Activated CD4-positive, alpha-beta T cell treated with anti-CD3 and anti-CD28 coated beads, Interleukin-10, Interleukin-2, amounts not matched to agents 100 ng/mL and 50 ng/mL, durations not matched to agents 16 hours and 8 hours (primary cell): ENCODE data around the gene CIBAR2.
"Not testable (repeated sequence)": the region's sequence is repeated elsewhere in the genome, so short reads cannot be mapped to it uniquely, and the experiment has no call there.

ENCODE experiments used
- DNase-seq: peaks from one replicate; pipeline ENCODE4 v3.0.0-alpha.2; 2020

Gene CIBAR2

DNA sequence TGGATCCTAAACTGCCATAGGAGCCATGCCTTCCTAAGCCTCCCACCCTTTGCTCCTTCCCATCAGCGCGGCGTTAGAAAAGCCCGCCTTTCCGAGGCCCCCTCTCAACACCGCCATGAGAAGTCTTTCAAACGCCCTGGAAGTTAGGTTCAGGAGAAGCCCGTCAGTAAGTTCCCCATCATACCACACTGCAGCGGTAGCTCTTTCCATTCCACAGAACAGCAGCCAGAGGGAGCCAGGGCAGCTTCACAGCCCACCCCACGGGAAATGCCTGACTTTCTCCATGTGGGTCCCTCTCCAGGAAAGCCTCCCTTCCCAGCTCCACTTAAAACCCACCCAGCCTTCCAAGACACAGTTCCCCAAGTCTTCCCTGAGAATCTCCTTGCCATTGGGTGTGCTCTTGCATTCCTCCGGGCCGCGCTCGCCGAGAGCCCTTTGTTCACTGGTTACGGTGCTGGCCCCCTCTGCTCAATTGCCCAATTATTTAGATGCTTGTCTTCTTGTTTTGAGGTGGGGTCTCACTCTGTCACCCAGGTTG lies 56.0 kb downstream of the CIBAR2 start:
- no peak for DNase-seq

DNA sequence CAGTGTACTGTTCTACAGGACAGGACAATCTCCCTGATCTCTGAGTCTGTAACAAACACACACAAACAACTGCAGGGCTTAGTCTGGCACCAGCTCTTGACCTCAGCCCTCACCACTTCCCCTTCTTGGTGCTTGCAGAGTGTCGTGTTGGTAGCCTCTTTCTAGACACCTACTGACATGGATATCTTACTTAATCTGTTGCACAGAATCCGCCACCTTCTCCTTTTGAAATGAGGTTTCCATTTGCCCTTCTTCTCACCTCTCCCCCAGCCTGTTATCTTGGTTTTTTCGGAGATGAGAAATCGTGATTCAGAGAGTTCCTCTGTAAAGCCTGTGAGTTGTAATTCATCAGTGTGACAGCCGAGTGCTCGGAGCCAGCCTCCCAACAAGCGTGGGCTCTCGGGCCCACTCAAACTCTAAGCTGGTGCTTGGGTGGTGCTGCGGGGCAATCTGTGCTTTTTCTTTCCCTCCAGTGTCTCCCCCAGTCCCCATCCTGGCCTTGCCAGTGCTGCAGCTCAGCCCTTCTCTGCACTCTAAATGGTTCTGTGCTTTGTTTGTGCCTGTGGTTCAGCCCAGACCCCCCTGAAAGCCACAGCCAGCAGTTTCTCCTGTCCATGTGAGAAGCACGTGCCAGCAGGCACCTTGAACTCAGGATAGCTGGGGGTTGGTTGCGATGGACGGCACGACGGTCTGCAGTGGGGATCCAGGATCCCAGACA lies 56.6 kb downstream of the CIBAR2 start:
- peak; percentile 88 for DNase-seq

DNA sequence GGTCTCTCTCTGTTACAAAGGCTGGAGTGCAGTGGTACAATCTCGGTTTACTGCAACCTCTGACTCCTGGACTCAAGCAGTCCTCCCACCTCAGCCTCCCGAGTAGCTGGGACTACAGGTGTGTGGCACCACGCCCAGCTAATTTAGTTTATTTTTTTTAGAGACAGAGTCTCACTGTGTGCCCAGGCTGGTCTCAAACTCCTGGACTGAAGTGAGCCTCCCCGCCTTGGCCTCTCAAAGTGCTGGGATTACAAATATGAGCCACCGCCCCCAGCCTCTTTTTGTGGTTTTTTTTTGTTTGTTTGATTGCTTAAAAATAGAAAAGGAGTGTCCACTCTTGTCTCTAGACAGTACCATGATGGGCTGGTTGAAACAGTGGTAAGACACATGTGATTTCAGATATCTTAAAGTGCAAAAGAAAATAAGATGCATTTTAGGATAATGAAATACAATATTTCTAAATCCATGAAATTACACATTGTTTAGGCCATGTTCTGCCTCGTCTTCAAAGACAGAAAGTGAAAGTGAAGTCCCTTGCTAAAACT lies 57.3 kb downstream of the CIBAR2 start:
- no peak for DNase-seq

DNA sequence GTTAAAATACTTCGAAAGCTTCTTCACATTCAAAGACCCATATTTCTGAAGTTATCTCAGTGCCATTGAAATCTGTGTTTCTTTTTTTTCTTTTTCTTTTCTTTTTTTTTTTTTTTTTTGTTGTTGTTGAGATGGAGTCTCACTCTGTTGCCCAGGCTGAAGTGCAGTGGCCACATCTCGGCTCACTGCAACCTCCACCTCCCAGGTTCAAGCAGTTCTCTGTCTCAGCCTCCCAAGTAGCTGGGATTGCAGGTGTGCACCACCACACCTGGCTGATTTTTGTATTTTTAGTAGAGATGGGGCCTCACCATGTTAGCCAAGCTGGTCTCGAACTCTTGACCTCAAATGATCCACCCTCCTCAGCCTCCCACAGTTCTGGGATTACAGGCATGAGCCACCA lies 58.0 kb downstream of the CIBAR2 start:
- DNase-seq: not testable (repeated sequence)

DNA sequence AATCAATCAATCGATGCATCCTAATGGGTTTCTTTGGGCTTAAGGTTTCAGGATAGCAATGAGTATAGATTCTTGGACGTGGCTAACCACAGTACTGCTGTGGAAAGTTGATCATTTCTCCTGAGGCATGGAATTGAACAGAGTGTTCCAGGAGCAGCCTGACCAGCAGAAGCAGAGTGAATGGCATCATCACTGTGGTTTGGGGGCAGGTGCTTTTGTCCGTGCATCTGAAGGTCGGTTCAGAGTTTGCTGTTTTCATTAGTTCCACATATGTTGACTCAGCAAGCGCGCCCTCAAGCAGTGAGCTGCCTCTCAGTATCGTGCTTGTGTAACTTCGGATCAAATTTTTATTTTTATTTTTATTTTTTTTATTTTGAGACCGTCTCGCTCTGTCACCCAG lies 59.7 kb downstream of the CIBAR2 start:
- DNase-seq: no peak

DNA sequence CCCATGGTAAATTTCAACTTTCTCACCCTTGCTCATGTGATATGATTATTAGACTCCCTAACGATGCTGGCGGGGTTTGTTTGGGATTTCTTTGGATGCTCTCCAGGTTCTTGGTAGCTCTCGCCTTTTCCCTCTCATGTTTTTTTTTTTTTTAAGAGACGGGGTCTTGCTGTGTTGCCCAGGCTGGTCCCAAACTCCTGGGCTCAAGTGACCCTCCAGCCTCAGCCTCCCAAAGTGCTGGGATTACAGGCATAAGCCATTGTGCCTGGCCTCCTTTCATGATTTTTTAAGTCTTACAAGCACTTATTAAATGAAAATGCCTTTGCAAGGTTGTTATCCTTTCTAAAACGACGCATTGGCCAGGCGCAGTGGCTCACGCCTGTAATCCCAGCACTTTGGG lies 60.6 kb downstream of the CIBAR2 start:
- DNase-seq: no peak

DNA sequence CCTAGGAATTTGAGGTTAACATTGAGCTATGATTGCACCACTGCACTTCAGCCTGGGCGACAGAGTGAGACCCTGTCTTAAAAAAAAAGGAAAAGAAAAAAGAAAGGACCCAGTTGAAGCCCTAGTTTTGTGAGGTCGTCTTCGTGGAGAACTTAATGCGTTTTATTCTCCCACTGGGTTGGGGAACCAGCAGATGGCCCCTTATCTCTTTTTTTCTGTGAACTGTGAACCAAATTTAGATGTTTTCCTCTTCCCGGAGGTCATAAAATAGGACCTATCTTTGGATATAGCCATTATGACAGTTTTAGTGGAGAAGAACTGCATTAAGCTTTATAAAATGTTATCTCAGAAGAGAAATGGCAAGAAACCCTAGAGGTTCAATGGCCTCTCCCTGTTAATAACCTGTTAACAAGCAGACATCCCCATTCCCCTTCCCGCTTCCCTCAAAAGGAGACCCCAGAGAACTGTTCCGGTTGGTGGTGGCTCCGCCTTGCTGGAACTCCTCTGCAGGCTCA lies 61.1 kb downstream of the CIBAR2 start:
- no peak for DNase-seq

DNA sequence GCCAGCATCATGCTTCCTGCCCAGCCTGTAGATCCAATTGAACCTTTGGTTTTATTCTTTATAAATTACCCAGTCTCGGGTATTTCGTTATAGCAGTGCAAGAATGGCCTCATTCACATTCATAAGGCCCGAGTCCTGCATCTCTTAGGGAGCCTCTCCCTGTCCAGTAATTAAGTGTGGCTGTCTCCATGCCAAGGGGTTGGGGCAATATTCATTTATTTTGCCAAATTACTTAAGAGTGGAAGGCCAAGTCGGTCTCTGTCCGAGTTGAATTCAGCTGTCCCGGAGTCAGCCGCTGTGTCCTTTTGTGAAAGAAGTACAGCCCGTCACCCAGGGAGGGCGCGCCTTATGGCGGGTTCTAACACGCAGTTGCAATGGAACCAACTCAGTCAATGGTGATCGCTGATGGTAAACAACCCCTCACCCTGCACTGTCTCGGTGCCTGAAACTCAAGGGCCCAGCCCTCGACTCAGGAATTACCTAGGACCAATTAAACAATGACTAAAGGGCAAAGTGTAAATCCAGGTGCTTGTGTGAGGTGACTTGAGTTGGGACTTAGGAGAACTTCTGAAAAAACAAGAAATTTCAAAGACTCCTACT lies 62.5 kb downstream of the CIBAR2 start:
- DNase-seq: no peak

DNA sequence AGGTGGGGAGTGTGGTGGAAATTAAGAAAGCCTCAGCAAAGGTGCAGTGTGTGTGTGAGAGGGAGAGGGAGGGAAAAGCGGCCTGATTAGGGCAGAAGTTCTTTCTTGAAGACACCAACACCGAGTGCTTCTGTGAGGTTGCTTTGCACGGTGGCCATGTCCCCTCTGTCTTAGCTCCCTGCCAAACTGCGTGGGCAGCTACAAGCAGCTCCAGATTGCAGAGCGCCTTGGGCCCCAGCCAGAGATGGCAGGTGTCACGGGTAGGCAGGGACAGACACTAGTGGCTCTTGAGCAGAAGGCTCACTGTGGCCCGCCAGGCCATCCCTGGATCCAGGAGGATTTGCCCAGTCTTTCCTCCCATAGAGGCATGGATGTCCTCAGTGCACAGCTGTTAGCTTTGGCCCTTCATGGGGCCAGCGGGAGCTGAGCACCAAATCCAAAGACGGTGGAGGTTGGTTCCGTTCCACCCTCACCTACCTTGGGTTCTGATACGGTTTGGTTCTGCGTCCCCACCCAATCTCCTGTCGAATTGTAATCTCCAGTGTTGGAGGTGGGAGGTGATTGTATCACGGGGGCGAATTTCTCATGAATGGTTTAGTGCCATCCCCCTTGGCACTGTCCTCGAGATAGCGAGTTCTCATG lies 63.2 kb downstream of the CIBAR2 start:
- DNase-seq: no peak
